VCaP (cell line): ENCODE measurements around the gene TBL2.
"Not testable (repeated sequence)": the region's sequence is repeated elsewhere in the genome, so short reads cannot be mapped to it uniquely, and the experiment has no call there.

ENCODE experiments used
- H3K27ac ChIP-seq: fragments of 450-650 bp; 2 replicates; pipeline ENCODE4 v1.5.1; 2017
- CTCF ChIP-seq: fragments of 450-650 bp; conservative IDR thresholded peaks from 2 replicates; pipeline ENCODE4 v1.5.1; 2017; ENCODE audit warnings: mild to moderate bottlenecking, moderate library complexity

TBL2 gene

GRCh38 chr7:73544678-73545077 is 33.7 kb downstream of the TBL2 start:
- no peak for TF ChIP-seq CTCF
- H3K27ac ChIP-seq = no peak overlapping the region

- no peak overlapping the region for H3K27ac ChIP-seq
- TF ChIP-seq CTCF = no peak
These were observed 36.7 kb downstream of the TBL2 start for GRCh38 chr7:73541722-73542121.

- H3K27ac ChIP-seq = no peak overlapping the region
- no peak for TF ChIP-seq CTCF
These were observed 38.7 kb downstream of the TBL2 start for GRCh38 chr7:73539709-73540108.

- not testable (repeated sequence) for H3K27ac ChIP-seq
These were observed 39.9 kb downstream of the TBL2 start for GRCh38 chr7:73538510-73538909.

- no peak for TF ChIP-seq CTCF
- no peak overlapping the region for H3K27ac ChIP-seq
These were observed 41.3 kb downstream of the TBL2 start for GRCh38 chr7:73537051-73537450.

- TF ChIP-seq CTCF = no peak
- H3K27ac ChIP-seq = no peak overlapping the region
These were observed 41.9 kb downstream of the TBL2 start for GRCh38 chr7:73536479-73536878.

GRCh38 chr7:73535918-73536317 is 42.5 kb downstream of the TBL2 start:
- H3K27ac ChIP-seq = not testable (repeated sequence)

- TF ChIP-seq CTCF = no peak
- no peak overlapping the region for H3K27ac ChIP-seq
These were observed 44.6 kb downstream of the TBL2 start for GRCh38 chr7:73533742-73534141.

- no peak overlapping the region for H3K27ac ChIP-seq
- no peak for TF ChIP-seq CTCF
These were observed 46.2 kb downstream of the TBL2 start for GRCh38 chr7:73532224-73532623.
